ENCODE measurements around the gene GNPAT.

The GNPAT gene

GRCh38 chr1:231248778-231249177, 7.8 kb downstream of the GNPAT start:
- no peak for DNase-seq

- no peak for DNase-seq
Observed at GRCh38 chr1:231252336-231252735, 11.3 kb downstream of the GNPAT start.

- DNase-seq = no peak
Observed at GRCh38 chr1:231260351-231260750, 19.3 kb downstream of the GNPAT start.

- DNase-seq = no peak
Observed at GRCh38 chr1:231264642-231265041, 23.6 kb downstream of the GNPAT start.

DNA sequence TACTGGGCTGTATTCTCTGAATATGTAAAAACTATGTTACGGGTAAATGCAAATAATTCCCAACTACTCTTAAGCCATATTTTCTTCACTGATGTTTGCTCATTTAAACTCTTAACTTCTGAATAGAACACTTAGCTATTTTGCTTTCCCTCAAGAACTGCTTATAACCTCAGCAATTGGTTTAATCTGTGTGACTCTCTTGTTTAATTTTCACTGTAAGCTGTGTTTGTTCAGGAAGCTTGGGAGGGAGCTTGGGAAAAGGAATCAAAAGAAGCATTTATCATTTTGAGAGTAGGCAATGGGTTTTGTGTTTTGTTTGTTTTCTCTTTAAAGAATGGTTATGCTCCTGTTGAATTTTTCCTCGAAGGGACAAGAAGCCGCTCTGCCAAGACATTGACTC, 24.4 kb downstream of the GNPAT start:
- DNase-seq = no peak

DNA sequence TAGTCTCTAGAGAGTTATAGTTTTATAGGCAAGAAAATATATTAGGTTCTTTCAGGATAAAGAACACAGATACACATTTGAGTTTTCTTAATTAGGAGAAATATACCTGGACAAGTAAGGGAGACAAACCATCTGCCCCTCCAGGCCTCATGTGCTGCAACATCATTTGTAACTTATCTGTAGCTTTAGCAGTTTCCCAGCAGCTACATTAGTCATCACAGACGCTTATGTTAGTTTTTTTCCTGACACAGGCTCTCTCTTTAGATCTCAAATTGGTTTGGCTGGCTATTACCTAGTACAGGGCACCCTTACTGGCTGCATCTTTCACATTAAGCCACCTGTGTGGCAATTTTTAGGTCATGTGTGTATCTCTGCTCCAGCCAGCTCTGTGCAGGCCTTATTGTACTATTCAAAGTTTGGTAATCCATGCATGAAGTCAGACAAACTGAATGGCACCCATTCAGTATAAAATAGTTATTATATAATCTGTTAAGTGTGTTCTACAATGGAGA, 25.9 kb downstream of the GNPAT start:
- DNase-seq = no peak

- DNase-seq = no peak
Observed at GRCh38 chr1:231272173-231272572, 31.2 kb downstream of the GNPAT start.

GRCh38 chr1:231272880-231273279, 31.9 kb downstream of the GNPAT start:
- no peak for DNase-seq

- no peak for DNase-seq
Observed at GRCh38 chr1:231274119-231274825, 33.3 kb downstream of the GNPAT start.

- DNase-seq = no peak
Observed at GRCh38 chr1:231278100-231278790, 37.2 kb downstream of the GNPAT start.

DNA sequence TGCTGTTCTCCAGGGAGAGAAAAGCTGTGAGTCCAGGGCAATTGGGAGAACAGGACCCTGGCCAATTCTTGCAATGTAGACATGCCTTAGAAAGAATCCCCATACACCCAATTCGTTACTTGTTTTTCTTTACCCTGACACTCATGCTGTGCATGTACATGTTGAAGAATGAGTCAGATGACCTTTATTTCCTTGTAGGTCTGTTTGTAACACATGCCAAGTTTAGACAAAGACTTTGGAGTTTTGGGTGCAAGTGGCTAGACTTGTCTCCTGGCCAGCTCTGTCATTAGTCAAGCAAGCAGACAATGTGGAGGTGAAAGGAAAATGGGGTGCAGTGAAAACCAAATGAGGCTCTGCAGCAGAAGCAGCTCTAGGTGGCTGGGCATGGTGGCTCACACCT, 38.1 kb downstream of the GNPAT start:
- no peak for DNase-seq

- DNase-seq = no peak
Observed at GRCh38 chr1:231279683-231280082, 38.7 kb downstream of the GNPAT start.

- DNase-seq = no peak
Observed at GRCh38 chr1:231284441-231284840, 43.4 kb downstream of the GNPAT start.

GRCh38 chr1:231286603-231287002, 45.6 kb downstream of the GNPAT start:
- no peak for DNase-seq

DNA sequence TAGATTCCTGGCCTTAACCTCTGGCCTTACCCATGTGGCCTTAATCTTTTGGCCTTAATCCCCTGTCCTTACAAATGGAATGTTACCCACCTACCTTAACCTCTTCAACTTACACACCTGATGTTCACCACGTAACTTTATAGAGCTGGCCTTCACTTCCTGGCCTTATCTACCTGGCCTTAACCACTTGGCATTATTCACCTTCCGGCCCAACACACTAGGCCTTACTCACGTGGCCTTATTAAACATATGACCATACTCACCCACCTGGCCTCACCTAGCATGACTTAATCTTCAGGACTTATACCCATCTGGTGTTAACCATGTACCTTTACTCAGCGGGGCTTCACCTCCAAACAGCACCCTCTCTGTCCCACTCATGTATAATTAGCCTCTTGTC, 54.9 kb downstream of the GNPAT start:
- DNase-seq = no peak

- no peak for DNase-seq
Observed at GRCh38 chr1:231301990-231302389, 61.0 kb downstream of the GNPAT start.

DNA sequence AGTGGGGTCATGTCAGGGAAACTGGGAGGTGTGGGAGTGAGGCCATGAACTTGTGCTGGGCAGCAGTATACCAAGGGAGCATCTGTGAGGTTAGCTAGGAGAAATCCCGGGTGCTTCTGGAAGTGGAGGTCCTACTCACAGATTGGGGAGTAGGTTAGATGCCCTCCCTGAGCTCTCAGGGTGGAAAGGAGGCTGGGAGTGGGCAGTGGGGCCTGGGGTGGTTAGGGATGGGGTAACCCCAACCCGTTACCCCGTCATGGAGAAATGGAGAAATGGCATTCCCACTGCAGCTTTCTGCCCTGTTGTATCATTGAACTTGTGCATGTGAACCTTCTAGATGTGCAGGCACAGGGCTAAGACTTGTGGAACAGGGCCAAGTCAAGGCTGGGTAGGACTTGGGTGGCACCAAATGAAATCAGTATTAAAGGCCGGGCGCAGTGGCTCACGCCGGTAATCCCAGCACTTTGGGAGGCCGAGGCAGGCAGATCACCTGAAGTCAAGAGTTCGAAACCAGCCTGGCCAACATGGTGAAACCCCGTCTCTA, 69.5 kb downstream of the GNPAT start:
- DNase-seq = no peak

GRCh38 chr1:231311720-231312431, 70.9 kb downstream of the GNPAT start:
- DNase-seq = no peak

DNA sequence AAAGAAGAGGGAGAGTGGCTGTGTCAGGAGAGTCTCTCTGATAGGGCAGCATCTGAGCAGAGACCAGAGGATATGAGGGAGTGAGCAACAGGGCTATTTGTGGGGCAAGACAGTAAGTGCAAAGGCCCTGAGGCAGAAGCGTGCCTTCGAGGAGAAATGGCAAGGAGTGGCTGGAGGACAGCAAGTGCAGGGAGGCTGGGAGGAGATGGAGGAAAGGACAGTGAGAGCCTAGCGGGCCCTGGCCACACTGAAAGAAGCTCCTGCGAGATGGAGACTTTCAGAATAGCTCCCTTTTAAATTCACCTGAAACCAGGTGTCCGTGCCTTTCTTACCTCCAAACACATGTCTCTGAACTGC, 71.4 kb downstream of the GNPAT start:
- no peak for DNase-seq

DNA sequence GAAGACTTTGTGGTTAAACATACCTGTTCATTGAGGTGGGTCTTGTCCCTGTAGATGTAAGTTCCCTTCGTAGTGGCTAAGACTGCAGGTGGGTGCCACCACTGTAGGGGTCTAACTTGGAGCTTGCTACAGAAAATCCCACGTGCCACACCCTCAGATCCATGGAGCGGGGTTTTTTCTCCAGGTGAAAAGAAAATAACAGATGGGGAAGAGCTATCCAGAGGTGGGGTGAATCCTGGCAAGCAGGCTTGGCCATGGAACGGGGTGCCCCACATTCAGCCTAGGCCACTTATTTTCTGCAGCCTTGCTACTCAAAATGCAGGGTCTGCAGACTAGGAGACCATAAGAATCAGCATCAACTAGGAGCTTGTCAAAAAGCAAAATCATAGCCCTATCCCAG, 72.6 kb downstream of the GNPAT start:
- no peak for DNase-seq

DNA sequence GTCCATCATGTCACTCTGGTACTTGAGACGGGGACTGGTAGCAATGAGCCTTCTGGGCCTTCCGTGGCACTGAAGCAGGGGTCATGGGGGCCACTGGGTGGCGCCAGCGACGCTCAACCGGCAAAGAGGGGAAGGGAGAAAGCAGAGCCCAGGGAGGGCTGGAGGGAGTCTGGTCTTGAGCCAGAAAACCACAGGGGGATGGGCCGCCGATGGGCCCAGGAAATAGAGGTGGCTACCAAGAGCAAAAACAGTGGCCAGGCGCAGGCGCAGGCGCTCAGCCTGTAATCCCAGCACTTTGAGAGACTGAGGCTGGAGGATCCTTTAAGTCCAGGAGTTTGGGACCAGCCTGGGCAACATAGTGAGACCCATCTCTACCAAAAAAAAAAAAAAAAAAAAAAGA, 74.9 kb downstream of the GNPAT start:
- peak; percentile 25 for DNase-seq

DNA sequence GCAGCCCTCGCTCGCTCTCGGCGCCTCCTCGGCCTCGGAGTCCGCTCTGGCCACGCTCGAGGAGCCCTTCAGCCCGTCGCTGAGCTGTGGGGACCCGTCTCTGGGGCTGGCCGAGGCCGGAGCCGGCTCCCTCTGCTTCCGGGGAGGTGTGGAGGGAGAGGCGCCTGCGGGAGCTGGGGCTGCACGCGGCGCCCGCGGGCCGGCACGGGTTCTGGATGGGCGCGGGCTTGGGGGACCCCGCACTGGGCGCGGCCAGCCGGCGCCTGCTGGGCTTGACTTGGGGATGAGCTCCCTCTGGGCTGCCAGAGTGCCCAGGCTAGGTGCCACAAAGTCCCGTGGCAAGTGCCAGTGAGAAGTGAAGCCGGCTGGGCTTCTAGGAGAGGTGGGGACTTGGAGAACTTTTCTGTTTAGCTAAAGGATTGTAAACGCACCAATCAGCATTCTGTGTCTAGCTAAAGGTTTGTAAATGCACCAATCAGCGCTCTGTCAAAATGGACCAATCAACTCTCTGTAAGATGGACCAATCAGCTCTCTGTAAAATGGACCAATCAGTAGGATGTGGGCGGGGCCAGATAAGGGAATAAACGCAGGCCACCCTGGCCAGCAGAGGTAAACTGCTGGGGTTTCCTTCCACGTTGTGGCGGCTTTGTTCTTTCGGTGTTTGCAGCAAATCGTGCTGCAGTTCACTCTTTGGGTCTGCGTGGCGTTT, 76.4 kb downstream of the GNPAT start:
- no peak for DNase-seq

DNA sequence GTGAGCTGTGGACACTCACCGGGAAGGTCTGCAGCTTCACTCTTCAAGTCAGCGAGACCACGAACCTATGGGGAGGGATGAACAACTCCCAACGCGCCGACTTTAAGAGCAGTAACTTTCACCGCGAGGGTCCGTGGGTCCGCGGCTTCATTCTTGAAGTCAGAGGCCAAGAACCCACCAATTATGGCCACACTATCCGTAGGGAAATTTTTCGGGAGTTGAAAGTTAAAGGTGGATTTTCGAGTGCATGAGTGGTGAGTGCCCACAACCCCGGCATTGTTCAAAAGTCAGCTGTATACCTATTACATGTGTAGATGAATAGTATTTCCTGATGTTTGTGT, 77.0 kb downstream of the GNPAT start:
- DNase-seq = no peak

Data from NCI-H1092 (cell line).